Ishikawa (cell line): ENCODE measurements around the gene UGGT2.

Experiments used
- CEBPB ChIP-seq: IDR thresholded peaks from 2 replicates; pipeline ENCODE4 v1.6.1; 2012
- CREB1 ChIP-seq: IDR thresholded peaks from 2 replicates; pipeline ENCODE4 v1.6.1; 2012; ENCODE audit warnings: low read depth
- EGR1 ChIP-seq: IDR thresholded peaks from 2 replicates; pipeline ENCODE4 v1.6.1; 2012
- EP300 ChIP-seq: IDR thresholded peaks from 2 replicates; pipeline ENCODE4 v1.6.1; 2012; ENCODE audit warnings: borderline replicate concordance
- FOXM1 ChIP-seq: IDR thresholded peaks from 2 replicates; pipeline ENCODE4 v1.6.1; 2012; ENCODE audit warnings: low read depth, borderline replicate concordance
- MAX ChIP-seq: IDR thresholded peaks from 2 replicates; pipeline ENCODE4 v1.6.1; 2012
- NFIC ChIP-seq: IDR thresholded peaks from 2 replicates; pipeline ENCODE4 v1.6.1; 2012
- RAD21 ChIP-seq: IDR thresholded peaks from 2 replicates; pipeline ENCODE4 v1.6.1; 2012; ENCODE audit warnings: low read depth
- TAF1 ChIP-seq: IDR thresholded peaks from 2 replicates; pipeline ENCODE4 v1.6.1; 2012; ENCODE audit warnings: low read depth, mild to moderate bottlenecking
- TCF12 ChIP-seq: IDR thresholded peaks from 2 replicates; pipeline ENCODE4 v1.6.1; 2012; ENCODE audit warnings: low read depth
- TEAD4 ChIP-seq: IDR thresholded peaks from 2 replicates; pipeline ENCODE4 v1.6.1; 2012
- YY1 ChIP-seq: IDR thresholded peaks from 2 replicates; pipeline ENCODE4 v1.6.1; 2012; ENCODE audit warnings: low read depth
- ZBTB7A ChIP-seq: IDR thresholded peaks from 2 replicates; pipeline ENCODE4 v1.6.1; 2012; ENCODE audit warnings: low read depth
- TF ChIP-seq, protein P1 (sequence below): IDR thresholded peaks from 2 replicates; pipeline ENCODE4 v1.6.1; 2012
- TF ChIP-seq, protein P2 (sequence below): IDR thresholded peaks from 2 replicates; pipeline ENCODE4 v1.6.1; 2012; ENCODE audit warnings: low read depth, mild to moderate bottlenecking

The UGGT2 gene

DNA sequence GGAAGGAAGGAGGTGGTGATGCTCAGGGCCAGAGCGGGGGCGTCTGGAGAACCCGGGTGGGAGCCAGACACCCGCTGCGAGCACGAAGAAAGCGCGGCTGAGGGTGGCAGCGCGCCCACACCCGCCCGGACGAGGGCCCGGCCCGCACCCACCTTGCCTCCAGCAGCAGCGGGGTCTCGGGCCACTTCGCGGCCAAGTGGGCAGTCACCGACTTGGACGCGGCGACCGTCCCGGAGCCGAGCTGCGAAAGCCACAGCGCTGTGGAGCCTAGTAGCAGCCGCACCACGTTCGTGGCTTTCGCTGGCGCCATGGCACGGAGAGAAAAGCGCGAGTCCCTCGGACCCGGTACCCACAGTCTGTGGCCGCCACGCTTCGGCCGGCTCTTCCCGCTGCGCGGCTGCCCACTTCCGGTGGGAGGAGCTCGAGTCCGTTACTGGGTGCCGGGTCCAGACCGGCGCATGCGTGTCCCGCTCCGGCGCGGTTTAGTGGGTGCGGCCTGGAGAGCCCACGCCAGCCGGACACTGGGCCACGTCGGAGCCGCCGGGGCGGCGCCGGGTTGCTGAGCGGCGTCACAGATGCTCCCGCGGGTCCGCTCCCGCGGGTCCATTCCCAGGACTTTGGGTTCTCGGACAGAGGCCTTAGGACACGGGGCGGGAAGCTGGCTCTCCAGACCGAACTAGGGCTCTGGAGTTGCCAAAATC, at the start of gene UGGT2:
Gene UGGT2 (minus strand): TSS at position 399 of the 701 bp plus-strand sequence. CDS start 89 bp downstream, at position 310.
- TF ChIP-seq MAX (peak; percentile 93), ZBTB7A (peak; percentile 55; the same call in 1 of the 2 replicates), TCF12 (no peak), YY1 (0 out of 2 replicates have a peak, but pooled peaks have one; percentile 58), TAF1 (peak; percentile 79), CREB1 (peak; percentile 44), NFIC (0 out of 2 replicates have a peak, but pooled peaks have one; percentile 15), TEAD4 (no peak), EGR1 (peak; percentile 61)

- TF ChIP-seq TAF1 = no peak
- TF ChIP-seq, protein P1, sequence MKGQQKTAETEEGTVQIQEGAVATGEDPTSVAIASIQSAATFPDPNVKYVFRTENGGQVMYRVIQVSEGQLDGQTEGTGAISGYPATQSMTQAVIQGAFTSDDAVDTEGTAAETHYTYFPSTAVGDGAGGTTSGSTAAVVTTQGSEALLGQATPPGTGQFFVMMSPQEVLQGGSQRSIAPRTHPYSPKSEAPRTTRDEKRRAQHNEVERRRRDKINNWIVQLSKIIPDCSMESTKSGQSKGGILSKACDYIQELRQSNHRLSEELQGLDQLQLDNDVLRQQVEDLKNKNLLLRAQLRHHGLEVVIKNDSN = no peak
- no peak for TF ChIP-seq TCF12
- TF ChIP-seq NFIC = no peak
- TF ChIP-seq EGR1 = no peak
- TF ChIP-seq TEAD4 = no peak
- no peak for TF ChIP-seq YY1
- no peak for TF ChIP-seq EP300
- no peak for TF ChIP-seq CREB1
- TF ChIP-seq, protein P2, sequence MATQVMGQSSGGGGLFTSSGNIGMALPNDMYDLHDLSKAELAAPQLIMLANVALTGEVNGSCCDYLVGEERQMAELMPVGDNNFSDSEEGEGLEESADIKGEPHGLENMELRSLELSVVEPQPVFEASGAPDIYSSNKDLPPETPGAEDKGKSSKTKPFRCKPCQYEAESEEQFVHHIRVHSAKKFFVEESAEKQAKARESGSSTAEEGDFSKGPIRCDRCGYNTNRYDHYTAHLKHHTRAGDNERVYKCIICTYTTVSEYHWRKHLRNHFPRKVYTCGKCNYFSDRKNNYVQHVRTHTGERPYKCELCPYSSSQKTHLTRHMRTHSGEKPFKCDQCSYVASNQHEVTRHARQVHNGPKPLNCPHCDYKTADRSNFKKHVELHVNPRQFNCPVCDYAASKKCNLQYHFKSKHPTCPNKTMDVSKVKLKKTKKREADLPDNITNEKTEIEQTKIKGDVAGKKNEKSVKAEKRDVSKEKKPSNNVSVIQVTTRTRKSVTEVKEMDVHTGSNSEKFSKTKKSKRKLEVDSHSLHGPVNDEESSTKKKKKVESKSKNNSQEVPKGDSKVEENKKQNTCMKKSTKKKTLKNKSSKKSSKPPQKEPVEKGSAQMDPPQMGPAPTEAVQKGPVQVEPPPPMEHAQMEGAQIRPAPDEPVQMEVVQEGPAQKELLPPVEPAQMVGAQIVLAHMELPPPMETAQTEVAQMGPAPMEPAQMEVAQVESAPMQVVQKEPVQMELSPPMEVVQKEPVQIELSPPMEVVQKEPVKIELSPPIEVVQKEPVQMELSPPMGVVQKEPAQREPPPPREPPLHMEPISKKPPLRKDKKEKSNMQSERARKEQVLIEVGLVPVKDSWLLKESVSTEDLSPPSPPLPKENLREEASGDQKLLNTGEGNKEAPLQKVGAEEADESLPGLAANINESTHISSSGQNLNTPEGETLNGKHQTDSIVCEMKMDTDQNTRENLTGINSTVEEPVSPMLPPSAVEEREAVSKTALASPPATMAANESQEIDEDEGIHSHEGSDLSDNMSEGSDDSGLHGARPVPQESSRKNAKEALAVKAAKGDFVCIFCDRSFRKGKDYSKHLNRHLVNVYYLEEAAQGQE = no peak
- TF ChIP-seq CEBPB = no peak
- TF ChIP-seq MAX = no peak
- no peak for TF ChIP-seq ZBTB7A
- no peak for TF ChIP-seq FOXM1
- no peak for TF ChIP-seq RAD21
Observed at GRCh38 chr13:96100457-96101220, 47.4 kb upstream of the UGGT2 start.

- TF ChIP-seq NFIC (no peak), CEBPB (no peak), TAF1 (no peak), RAD21 (no peak), MAX (no peak), TEAD4 (no peak), YY1 (no peak), CREB1 (no peak), FOXM1 (no peak), EP300 (no peak), EGR1 (no peak), ZBTB7A (no peak), TCF12 (no peak)
- TF ChIP-seq, protein P2 = no peak
- TF ChIP-seq, protein P1 = no peak
Observed at GRCh38 chr13:96093296-96094006, 40.2 kb upstream of the UGGT2 start.

GRCh38 chr13:96091164-96092117, 38.2 kb upstream of the UGGT2 start:
- TF ChIP-seq TAF1 (no peak), CEBPB (no peak), EGR1 (no peak), TEAD4 (no peak), NFIC (no peak), CREB1 (no peak), YY1 (no peak), TCF12 (no peak), ZBTB7A (no peak), MAX (no peak), RAD21 (no peak)
- TF ChIP-seq, protein P2 = no peak
